ENCODE data around the gene CREBBP.

The CREBBP gene

DNA sequence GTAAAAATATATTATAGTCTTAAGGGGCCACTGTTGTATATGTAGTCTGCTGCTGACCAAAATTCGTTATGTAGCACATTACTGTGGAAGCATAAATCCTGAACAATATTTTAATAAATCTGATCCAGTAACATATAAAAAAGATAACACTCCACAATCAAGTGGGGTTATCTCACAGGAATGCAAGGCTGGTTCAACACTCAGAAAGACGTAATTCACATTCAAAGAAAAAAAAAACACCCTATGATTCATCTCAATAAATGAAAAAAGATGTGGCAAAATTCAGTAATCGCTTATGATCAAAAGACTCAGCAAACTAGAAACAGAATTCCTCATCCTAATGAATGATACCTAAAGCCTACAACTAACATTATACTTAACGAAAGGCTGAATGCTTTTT is 47.8 kb downstream of the CREBBP start:
- H3K27ac Mint-ChIP-seq = no peak overlapping the region

DNA sequence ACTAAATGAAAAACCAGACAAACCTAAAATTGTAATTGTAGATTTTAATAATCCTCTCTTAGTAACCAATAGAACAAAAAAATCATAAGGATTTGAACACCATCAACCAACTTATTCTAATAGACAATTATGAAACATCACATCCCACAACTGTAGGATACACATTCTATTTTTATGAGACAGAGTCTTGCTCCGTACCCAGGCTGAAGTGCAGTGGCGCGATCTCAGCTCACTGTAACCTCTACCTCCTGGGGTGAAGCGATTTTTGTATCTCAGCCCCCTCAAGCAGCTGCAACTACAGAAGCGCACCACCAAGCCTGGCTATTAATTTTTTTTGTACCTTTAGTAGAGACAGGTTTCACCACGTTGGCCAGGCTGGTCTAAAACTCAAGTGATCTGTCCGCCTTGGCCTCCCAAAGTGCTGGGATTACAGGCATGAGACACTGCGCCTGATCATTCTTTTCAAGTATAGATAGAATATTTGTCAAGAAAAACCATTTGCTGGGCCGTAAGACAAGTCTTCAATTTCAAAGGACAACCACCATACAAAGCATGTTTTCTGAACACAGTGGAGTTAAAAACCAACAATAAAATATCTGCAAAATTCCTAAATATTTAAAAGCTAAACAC is 49.8 kb downstream of the CREBBP start:
- peaks cover 49% of the 10 kb centered on the region for H3K36me3 Mint-ChIP-seq

More for the DNA sequence above, 47.8 kb downstream of the CREBBP start:
- H3K36me3 Mint-ChIP-seq = peaks cover 50% of the 10 kb centered on the region
- H3K27me3 Mint-ChIP-seq = no peaks in the 10 kb centered on the region
- no peak overlapping the region for H3K4me3 Mint-ChIP-seq
- H3K4me1 Mint-ChIP-seq = peaks cover 2% of the 10 kb centered on the region
- peaks cover 20% of the 10 kb centered on the region for H3K9me3 Mint-ChIP-seq
- no peak for DNase-seq
- CTCF ChIA-PET = no interaction called here

DNA sequence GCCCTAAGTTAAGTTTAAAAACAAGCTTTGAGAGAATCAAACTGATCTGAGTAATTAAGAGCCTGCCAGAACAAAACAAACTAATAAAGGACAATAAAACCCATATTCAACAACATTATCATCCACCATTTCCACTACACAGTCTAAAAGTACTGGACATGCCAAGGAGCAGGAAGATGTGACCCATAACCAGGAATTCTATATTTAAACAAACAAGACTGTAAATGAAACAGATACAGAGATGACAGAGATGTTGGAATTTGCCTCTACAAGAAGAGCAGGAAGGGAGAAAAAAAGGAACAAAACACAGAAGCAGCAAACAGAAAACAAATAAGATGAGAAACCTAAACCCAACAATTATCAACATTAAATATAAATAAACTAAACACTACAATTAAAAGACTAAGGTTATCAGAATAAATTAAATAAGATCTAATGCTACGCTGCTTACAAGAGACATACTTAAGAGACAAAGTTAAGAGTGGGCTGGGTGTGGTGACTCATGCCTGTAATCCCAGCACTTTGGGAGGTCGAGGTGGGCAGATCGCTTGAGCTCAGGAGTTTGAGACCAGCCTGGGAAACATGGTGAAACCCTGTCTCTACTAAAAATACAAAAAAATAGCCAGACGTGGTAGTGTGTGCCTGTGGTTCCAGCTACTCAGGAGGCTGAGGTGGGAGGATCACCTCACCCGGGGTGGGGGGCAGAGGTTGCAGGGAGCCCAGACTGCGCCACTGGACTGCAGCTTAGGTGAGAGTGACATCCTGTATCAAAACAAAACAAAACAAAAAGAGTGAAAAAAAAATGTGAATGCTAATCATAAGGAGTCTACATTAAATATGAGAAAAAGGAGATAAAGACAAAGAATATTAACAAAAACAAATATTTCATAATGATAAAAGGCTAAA is 50.6 kb downstream of the CREBBP start:
- Mint-ChIP-seq H3K36me3 (peaks cover 48% of the 10 kb centered on the region), H3K4me3 (no peak overlapping the region), H3K4me1 (peaks cover 22% of the 10 kb centered on the region), H3K9me3 (peaks cover 20% of the 10 kb centered on the region), H3K27me3 (no peaks in the 10 kb centered on the region), H3K27ac (no peak overlapping the region)
- no peak for DNase-seq
- CTCF ChIA-PET = no interaction called here

More for the DNA sequence above, 49.8 kb downstream of the CREBBP start:
- Mint-ChIP-seq H3K4me3 (no peak overlapping the region), H3K27ac (no peak overlapping the region), H3K27me3 (no peaks in the 10 kb centered on the region), H3K4me1 (peaks cover 14% of the 10 kb centered on the region), H3K9me3 (peaks cover 20% of the 10 kb centered on the region)
- DNase-seq = no peak
- CTCF ChIA-PET = no interaction called here

DNA sequence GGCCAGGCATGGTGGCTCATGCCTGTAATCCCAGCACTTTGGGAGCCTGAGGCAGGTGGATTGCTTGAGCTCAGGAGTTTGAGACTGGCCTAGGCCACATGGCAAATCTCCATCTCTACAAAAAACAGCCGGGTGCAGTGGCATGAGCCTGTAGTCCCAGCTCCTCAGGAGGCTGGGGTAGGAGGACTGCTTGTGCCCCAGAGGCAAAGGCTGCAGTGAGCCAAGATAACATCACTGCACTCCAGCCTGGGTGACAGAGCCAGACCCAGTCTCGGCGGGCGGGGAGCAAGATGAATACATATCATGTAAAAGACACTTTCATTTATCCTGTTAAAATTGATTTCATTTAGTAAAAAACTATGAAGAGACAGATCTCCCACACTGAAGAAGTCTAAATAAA is 54.6 kb downstream of the CREBBP start:
- Mint-ChIP-seq H3K27me3 (no peaks in the 10 kb centered on the region), H3K4me3 (no peak overlapping the region), H3K4me1 (peaks cover 56% of the 10 kb centered on the region), H3K36me3 (peaks cover 19% of the 10 kb centered on the region), H3K27ac (no peak overlapping the region), H3K9me3 (no peaks in the 10 kb centered on the region)
- CTCF ChIA-PET = interaction anchor here (0.6 to 0.7 kb wide), 2 partner anchors 53 to 253 kb away, joined by 3 to 4 read pairs; no protein-coding TSS in a partner anchor
- no peak for DNase-seq

DNA sequence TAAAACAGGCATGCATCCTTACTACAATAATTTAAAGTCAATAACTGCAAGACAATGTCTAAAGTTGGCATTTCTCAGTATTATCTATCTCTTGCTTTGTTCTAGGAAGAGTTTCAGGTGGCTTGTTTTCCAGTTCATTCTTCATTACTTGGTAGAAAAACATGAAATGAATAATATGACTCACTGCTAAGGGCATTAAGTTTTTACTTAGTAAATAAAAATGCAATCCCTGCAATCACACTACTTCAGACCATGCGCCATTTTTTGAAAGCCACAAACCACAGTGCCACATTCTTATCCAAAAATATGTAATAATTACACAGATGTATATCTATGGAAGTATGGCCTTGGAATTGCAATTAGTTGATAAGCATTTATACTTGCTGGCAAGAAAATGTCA is 55.4 kb downstream of the CREBBP start:
- no peak for DNase-seq
- no peak overlapping the region for H3K4me3 Mint-ChIP-seq
- H3K36me3 Mint-ChIP-seq = peaks cover 16% of the 10 kb centered on the region
- no peaks in the 10 kb centered on the region for H3K9me3 Mint-ChIP-seq
- CTCF ChIA-PET = interaction anchor here (0.7 kb wide), 1 partner anchor 54 kb away, joined by 4 read pairs; no protein-coding TSS in a partner anchor
- no peak overlapping the region for H3K27ac Mint-ChIP-seq
- H3K27me3 Mint-ChIP-seq = no peaks in the 10 kb centered on the region
- H3K4me1 Mint-ChIP-seq = peaks cover 64% of the 10 kb centered on the region

DNA sequence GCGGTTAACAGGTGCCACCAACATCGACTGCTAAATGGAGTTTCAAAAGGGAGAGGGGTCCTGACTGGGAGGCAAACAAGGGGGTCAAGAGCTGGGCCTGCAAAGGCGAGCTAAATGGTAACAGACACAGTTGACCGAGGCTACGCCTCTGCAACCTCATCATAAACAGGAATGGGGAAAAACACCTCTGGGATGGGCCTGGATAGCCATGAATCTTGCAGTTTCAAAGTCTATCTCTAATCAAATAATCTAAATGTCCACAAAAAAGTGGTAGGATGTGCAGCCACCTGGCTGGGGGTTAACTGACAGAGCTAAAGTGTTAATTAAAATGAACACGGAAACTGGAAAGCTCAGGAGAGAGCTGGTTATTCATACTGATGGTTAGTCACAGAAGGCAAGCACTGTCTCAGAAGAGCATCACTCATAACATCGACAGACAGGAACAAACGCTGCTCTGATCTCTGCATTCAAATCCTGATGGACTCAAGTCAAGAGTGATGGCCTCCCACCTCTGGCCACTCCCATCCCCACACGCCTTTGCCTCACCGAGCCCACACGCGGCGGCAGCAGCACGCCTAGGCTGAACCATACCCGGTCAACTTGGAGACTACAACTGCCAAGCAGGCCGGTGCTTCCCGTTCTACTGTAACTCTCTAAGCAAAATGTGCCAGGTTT is 56.3 kb downstream of the CREBBP start:
- no peak for DNase-seq
- H3K27ac Mint-ChIP-seq = no peak overlapping the region
- peaks cover 72% of the 10 kb centered on the region for H3K4me1 Mint-ChIP-seq
- H3K36me3 Mint-ChIP-seq = peaks cover 14% of the 10 kb centered on the region
- CTCF ChIA-PET = interaction anchor here (1.0 kb wide), 2 partner anchors 17 to 54 kb away, joined by 4 read pairs; no protein-coding TSS in a partner anchor
- no peak overlapping the region for H3K4me3 Mint-ChIP-seq
- no peaks in the 10 kb centered on the region for H3K27me3 Mint-ChIP-seq
- H3K9me3 Mint-ChIP-seq = no peaks in the 10 kb centered on the region

DNA sequence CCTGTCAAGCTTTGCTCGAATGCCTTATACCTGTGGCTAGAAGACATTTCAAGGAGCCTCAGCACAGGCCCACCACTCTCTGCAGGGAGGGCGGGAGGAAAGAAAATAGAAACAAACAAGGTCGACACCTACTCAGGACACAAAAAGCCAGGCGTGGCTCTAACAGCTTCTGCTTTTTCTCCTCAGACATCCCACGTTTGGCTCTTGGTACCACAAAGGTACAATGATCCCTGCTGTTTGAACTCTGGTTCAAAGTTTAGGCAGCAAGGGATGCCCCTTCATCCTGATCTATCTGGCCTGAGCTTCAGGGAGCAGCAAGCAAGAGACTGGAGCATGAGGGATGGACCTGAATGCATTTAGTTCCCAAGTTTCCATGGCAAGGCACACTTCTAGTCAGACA is 57.1 kb downstream of the CREBBP start:
- H3K9me3 Mint-ChIP-seq = no peaks in the 10 kb centered on the region
- no peak for DNase-seq
- no peak overlapping the region for H3K27ac Mint-ChIP-seq
- no peaks in the 10 kb centered on the region for H3K27me3 Mint-ChIP-seq
- CTCF ChIA-PET = interaction anchor here (1.0 kb wide), 2 partner anchors 16 to 55 kb away, joined by 4 read pairs; no protein-coding TSS in a partner anchor
- peaks cover 14% of the 10 kb centered on the region for H3K36me3 Mint-ChIP-seq
- H3K4me3 Mint-ChIP-seq = no peak overlapping the region
- peaks cover 81% of the 10 kb centered on the region for H3K4me1 Mint-ChIP-seq

DNA sequence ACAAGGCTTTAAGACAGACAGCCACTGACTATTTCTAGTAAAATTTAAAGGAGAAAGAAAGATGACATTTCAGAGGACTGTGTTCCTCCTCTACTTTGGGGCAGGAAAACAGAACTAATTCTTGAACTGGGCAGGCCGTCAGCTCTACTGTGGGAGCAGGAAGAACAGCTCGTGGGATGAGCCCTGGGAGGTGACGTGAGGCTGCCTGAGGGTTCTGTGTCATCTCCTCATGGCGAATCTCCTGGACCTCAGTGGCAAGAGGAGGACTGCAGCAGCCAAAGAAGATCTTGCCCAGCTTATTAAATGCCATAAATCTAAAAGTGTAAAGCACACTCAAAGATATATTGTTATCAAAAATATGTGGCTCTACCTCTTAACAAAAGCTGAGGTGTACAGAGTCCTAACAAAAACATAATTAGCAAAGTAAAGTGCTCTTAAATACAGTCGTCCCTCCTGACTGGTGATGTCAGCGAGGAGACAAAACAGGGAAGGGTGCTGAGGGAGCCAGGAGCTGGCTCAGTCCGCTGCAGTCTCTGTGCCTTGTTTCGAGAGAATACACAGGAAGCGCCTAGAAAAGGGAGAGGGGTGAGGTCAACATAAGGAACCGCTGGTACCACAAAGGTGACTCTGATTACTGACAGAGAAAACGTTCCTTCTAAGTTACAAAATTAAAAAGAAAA is 58.0 kb downstream of the CREBBP start:
- Mint-ChIP-seq H3K27ac (no peak overlapping the region), H3K4me1 (peaks cover 88% of the 10 kb centered on the region), H3K9me3 (no peaks in the 10 kb centered on the region), H3K4me3 (peak overlapping the region; percentile 20), H3K27me3 (no peaks in the 10 kb centered on the region), H3K36me3 (peaks cover 17% of the 10 kb centered on the region)
- no peak for DNase-seq
- CTCF ChIA-PET = no interaction called here

DNA sequence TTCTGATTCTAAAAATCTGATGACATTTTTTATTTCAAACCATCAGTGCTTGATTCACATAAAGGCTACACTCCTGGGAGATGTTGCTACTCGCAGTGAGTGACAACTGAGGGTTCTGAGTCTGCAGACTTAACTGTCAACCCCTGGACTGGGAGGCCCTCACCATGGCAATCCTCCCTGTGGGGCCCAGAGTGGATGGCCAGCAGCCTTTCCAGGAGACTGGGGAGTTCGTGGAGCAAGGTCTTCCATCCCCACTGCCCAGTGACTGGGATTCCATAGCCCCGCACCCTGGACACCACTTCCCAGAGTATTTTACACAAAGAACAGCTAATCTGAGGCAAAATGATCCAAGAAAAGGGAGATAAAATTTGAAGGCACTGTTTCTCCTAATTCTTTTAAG is 59.3 kb downstream of the CREBBP start:
- no peaks in the 10 kb centered on the region for H3K27me3 Mint-ChIP-seq
- no peak overlapping the region for H3K4me3 Mint-ChIP-seq
- peaks cover 13% of the 10 kb centered on the region for H3K36me3 Mint-ChIP-seq
- CTCF ChIA-PET = no interaction called here
- no peak for DNase-seq
- H3K4me1 Mint-ChIP-seq = peaks cover 91% of the 10 kb centered on the region
- H3K9me3 Mint-ChIP-seq = no peaks in the 10 kb centered on the region
- H3K27ac Mint-ChIP-seq = no peak overlapping the region

DNA sequence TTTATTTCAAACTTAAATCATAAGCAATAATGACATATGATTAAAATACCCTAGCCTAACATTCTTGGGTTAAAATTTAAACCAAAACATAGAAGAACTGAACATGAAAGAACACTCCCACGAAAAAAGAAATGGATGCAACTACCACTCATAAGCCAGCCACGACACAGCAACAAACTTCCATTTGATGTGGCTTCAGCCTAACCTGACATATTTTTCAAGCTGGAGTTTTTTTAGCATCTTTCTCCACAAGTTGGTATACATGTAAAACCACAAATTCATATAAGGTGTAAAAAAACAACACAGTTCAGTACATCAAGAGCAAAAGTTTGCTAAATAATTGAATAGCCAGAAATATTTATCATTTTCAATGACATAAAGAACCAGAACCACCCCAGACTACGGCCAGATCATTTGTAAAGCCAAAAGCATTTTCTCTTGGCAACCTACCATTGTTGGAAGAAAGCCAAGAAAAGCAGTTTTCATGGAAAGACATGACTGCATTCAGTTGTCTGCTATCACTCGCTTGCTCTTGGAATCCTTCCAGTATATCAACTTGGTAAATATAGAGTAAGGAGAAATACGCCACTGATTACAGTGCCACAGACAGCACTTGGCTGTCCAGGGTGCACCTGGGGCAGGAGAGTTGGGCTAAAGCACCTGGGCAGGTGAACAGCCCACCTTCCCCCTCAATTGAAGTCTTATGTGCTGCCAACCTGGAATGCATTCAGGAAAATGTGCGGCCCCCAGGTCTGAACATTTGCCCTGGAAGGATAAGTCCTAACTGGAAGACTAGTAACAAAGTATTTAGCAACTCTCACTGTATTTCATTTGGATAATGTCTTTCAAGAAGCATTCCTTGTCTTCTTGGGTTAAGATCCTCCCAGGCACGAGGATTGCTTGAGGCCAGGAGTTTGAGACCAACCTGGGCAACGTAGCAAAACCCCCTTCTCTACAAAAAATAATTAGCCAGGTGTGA is 60.5 kb downstream of the CREBBP start:
- Mint-ChIP-seq H3K4me3 (no peak overlapping the region), H3K4me1 (peaks cover 81% of the 10 kb centered on the region), H3K27ac (peak overlapping the region; percentile 56), H3K36me3 (peaks cover 10% of the 10 kb centered on the region), H3K27me3 (no peaks in the 10 kb centered on the region), H3K9me3 (no peaks in the 10 kb centered on the region)
- CTCF ChIA-PET = interaction anchor here (1.3 kb wide), 1 partner anchor 9 kb away, joined by 3 read pairs; no protein-coding TSS in a partner anchor
- DNase-seq = peak; percentile 30

DNA sequence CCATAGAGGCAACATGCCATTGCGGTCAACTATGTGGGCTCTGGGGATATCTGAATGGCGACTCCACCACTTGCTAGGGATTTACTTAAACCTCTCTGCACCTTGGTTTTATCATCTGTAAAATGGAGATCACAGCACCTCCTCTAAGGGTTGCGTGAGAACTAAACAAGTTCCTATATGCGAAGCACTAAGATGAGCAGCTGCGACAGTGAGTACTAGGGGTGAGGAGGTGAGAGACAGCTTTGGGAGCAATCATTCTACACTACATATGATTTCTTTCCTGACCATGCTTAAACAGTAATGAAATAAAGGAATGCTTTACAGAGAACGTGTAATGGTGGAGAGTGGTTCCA is 61.4 kb downstream of the CREBBP start:
- Mint-ChIP-seq H3K36me3 (peaks cover 10% of the 10 kb centered on the region), H3K9me3 (no peaks in the 10 kb centered on the region), H3K27ac (no peak overlapping the region), H3K27me3 (no peaks in the 10 kb centered on the region), H3K4me1 (peaks cover 73% of the 10 kb centered on the region), H3K4me3 (no peak overlapping the region)
- no peak for DNase-seq
- CTCF ChIA-PET = interaction anchor here (1.3 kb wide), 1 partner anchor 8 kb away, joined by 3 read pairs; no protein-coding TSS in a partner anchor

DNA sequence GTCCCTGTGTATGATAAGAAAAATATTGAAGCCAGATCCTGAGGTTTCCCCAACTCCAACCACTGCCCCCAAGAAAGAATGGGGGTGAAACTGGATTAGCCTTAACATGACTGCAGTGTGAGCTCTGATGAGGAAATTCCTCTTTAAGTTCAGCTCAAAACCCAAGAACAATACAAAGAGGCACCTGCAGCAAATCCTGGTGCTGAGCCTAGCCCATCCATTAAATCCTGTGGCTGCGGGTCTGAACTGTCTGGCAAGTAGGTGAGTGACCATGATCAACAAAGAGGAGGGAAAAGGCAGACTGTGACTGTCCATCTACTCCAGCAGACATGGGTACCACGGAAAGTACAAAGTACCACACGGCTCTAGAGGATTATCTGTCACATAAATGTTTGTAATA is 64.2 kb downstream of the CREBBP start:
- Mint-ChIP-seq H3K4me1 (peaks cover 50% of the 10 kb centered on the region), H3K9me3 (no peaks in the 10 kb centered on the region), H3K27me3 (no peaks in the 10 kb centered on the region), H3K36me3 (peaks cover 13% of the 10 kb centered on the region), H3K27ac (no peak overlapping the region), H3K4me3 (no peak overlapping the region)
- CTCF ChIA-PET = no interaction called here
- no peak for DNase-seq

DNA sequence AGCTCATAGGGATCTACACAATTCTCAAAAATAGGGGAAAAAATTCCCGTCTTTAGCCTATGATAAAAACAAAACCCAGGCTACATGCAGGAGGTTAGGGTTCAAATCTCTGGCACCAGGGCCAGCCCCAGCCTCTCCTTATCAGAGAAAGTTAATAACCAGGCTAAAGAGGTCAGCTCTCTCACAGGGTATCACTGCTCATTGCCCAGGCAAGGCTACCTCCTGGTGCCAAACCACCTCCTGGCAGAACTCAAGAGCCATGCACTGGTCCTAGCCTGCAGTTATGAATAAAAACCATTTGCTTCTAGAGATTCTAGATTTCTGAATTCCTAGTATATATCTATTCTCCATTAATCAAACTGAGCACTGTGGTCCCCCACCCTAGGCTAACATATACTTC is 65.8 kb downstream of the CREBBP start:
- Mint-ChIP-seq H3K9me3 (no peaks in the 10 kb centered on the region), H3K27me3 (no peaks in the 10 kb centered on the region), H3K36me3 (peaks cover 26% of the 10 kb centered on the region), H3K4me3 (no peak overlapping the region), H3K4me1 (peaks cover 53% of the 10 kb centered on the region), H3K27ac (no peak overlapping the region)
- DNase-seq = no peak
- CTCF ChIA-PET = no interaction called here
